HUES64 (cell line): Measurements from ENCODE around the gene NTSR2.

Experiments used
- H3K27ac ChIP-seq: 2 replicates; pipeline ENCODE4 v1.7.0; 2013; ENCODE audit warnings: low read depth, low read length, inconsistent platforms
- H3K27me3 ChIP-seq: 2 replicates; pipeline ENCODE4 v1.6.1; 2013; ENCODE audit warnings: mild to moderate bottlenecking, low read length; ENCODE audit not compliant: insufficient read depth
- H3K36me3 ChIP-seq: 2 replicates; pipeline ENCODE4 v1.6.1; 2013; ENCODE audit warnings: mild to moderate bottlenecking, low read length; ENCODE audit not compliant: insufficient read depth
- H3K4me1 ChIP-seq: 2 replicates; pipeline ENCODE4 v1.6.1; 2013; ENCODE audit warnings: mild to moderate bottlenecking, low read length, moderate library complexity; ENCODE audit not compliant: insufficient read depth
- H3K4me3 ChIP-seq: 2 replicates; pipeline ENCODE4 v1.5.1; 2013; ENCODE audit warnings: mild to moderate bottlenecking, low read length, moderate library complexity
- H3K9ac ChIP-seq: 2 replicates; pipeline ENCODE4 v1.6.1; 2013; ENCODE audit warnings: mild to moderate bottlenecking, low read depth, low read length
- H3K9me3 ChIP-seq: 2 replicates; pipeline ENCODE4 v1.6.1; 2013; ENCODE audit warnings: low read depth, low read length; ENCODE audit not compliant: insufficient read depth
- WGBS: fragments of 150-250, 120-280 bp; methylation state at CpG from one replicate; pipeline ENCODE4 v1.1.7; 2013; ENCODE audit warnings: missing lambda C conversion rate; 5-methylcytosine and 5-hydroxymethylcytosine counted together

The NTSR2 gene

DNA sequence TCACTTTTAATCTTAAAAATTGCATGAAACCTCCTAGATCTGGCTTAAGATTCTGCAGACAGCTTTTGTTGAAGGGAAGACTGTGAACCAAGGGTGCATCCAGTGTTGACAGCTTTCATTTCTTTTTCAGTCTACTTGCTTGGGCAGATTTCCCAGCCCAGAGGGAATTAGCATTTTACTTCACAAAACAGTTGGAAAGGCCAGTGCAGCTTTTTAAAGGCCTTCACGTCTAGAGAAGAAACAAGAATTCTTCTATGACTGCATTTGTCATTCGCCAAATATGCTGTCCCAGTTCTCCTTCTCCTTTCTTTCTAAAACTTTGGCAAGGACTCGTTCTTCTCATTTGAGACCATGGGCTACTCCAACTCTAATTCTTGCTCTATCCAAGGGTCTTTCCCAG lies 17.4 kb downstream of the NTSR2 start:
- H3K27ac ChIP-seq = no peak overlapping the region
- H3K36me3 ChIP-seq = no peaks in the 10 kb centered on the region
- no peak overlapping the region for H3K9ac ChIP-seq
- no peak overlapping the region for H3K4me3 ChIP-seq
- no peaks in the 10 kb centered on the region for H3K9me3 ChIP-seq
- no peaks in the 10 kb centered on the region for H3K27me3 ChIP-seq
- 87% methylated on average over 3 of the region's 3 CpGs for WGBS
- no peaks in the 10 kb centered on the region for H3K4me1 ChIP-seq

DNA sequence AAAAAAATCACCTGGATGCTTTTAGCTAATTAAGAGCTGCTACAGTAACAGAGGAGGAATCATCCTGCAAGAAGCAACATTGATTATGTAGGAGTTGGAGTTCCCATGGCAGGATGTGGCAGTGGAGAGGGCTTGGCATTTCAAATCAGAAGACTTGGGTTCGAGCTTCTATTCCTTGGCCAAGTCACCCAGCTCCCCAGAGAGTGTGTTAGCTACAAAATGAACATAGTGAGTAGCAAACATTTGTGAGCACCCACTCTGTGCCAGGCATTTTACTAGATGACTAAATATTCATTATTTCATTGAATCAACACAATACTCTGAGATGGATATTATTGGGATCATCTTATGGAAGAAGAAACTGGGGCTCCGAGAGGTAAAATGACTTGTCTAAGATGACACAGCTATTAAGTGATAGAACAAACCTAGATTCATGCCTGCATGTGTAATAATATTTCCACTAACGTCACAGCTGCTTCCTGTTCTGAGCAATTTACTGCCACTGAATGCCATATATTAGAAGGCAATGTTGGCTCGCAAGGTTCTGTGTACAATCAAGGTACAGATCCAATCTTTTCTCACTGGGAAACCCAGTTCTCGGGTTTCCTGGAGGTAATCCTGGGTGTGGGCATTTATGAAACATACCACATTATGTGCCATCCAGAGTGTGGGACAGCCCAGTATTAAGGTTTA lies 18.0 kb downstream of the NTSR2 start:
- no peak overlapping the region for H3K9ac ChIP-seq
- H3K9me3 ChIP-seq = no peaks in the 10 kb centered on the region
- no peak overlapping the region for H3K4me3 ChIP-seq
- 90% methylated on average over 5 of the region's 5 CpGs for WGBS
- no peaks in the 10 kb centered on the region for H3K27me3 ChIP-seq
- no peaks in the 10 kb centered on the region for H3K36me3 ChIP-seq
- no peaks in the 10 kb centered on the region for H3K4me1 ChIP-seq
- no peak overlapping the region for H3K27ac ChIP-seq

DNA sequence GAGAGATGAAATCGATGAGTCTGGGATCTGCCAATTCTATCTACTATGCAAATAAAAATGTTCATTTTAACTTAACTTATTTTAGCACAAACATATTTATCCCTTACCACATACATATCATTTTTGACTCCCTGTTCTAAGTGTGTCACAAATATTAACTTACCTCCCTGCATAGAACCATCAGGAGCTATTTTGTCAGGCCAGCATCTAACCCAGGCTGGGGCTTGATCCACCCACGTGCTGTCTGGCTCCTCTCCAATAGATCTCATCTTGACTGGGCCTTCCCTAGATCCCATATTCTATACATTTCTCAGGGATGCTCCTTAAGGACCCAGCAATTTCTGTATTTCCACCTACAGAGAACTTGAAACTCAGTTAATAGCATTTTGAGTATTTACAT lies 20.9 kb downstream of the NTSR2 start:
- 80% methylated on average over 2 of the region's 2 CpGs for WGBS
- Histone ChIP-seq H3K4me1 (no peaks in the 10 kb centered on the region), H3K4me3 (no peak overlapping the region), H3K27ac (no peak overlapping the region), H3K36me3 (no peaks in the 10 kb centered on the region), H3K9ac (no peak overlapping the region), H3K27me3 (no peaks in the 10 kb centered on the region), H3K9me3 (no peaks in the 10 kb centered on the region)

DNA sequence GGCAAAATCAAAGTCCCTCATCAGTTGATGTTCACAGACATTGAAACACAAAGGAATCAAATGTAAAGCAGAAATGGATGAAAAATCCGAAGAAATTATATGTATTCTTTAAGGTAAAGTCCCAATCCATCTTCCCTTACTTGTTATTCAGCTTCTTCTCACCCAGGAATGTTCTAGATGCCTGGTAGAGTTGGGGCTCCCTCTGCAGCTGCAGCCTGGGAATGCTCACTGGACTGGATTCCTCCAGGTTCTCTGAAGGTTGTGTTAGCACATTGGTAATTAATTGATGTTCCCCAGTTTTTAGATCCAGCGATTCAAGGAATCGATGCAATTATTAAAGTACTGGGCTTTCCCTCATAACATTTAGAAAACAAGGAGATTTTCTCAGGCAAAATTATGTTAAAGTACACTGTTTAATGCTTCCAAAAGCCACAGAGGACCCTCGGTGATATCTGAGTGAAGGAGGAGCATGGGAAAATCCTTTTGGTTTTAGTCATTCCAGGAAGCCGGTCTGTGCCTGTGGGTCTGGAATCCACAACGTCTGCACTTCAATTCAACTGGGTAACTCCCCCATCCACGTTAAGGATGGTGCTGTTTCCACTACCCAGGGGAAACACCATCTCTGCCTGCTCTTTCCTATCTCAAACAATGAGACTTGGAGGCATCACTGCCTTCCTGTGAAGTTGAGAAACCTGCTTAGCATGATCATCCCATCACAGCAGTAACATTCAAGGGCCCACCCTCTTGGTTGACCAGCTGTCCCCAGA lies 22.0 kb downstream of the NTSR2 start:
- H3K9ac ChIP-seq = no peak overlapping the region
- no peak overlapping the region for H3K4me3 ChIP-seq
- H3K4me1 ChIP-seq = no peaks in the 10 kb centered on the region
- WGBS = 70% methylated on average over 6 of the region's 7 CpGs
- H3K9me3 ChIP-seq = no peaks in the 10 kb centered on the region
- H3K27ac ChIP-seq = no peak overlapping the region
- H3K36me3 ChIP-seq = peaks cover 4% of the 10 kb centered on the region
- no peaks in the 10 kb centered on the region for H3K27me3 ChIP-seq

DNA sequence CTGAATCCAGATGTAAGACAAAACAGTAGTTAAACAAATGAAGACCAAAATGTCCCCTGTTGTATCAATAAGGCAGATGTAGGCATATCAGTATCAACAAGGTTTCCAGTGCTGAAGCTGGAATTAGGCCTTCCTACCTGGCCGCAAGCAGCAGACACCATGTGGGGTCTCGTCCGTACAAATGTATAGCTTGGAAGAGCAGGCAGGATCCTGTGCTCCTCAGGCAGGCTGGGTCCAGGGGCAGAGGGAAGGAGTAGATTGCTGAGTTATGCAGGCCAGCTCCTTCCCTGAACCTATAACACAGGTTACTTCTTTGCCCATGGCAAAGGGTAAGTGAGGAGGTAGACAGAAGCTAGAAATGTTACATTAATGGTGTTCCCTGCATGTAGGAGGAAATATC lies 23.5 kb downstream of the NTSR2 start:
- WGBS = 90% methylated on average over 3 of the region's 3 CpGs
- Histone ChIP-seq H3K27me3 (no peaks in the 10 kb centered on the region), H3K9ac (no peak overlapping the region), H3K4me3 (no peak overlapping the region), H3K9me3 (no peaks in the 10 kb centered on the region), H3K36me3 (peaks cover 13% of the 10 kb centered on the region), H3K27ac (no peak overlapping the region), H3K4me1 (no peaks in the 10 kb centered on the region)

DNA sequence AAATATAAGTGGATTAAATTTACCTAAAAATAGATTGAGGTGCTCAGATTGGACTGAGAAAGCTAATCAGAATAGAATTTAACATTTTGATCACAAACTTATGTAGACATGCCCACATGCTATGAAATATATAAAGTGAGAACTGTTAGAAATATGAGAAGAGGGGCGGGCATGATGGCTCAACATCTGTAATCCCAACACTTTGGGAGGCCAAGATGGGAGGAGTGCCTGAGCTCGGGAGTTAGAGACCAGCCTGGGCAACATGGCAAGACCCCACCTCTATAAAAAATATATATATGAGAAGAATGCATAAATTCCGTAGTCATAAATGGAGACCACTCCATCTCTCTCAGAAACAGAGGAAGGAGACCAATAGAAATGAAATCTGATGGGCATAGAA lies 25.7 kb downstream of the NTSR2 start:
- Histone ChIP-seq H3K27me3 (no peaks in the 10 kb centered on the region), H3K9ac (no peak overlapping the region), H3K36me3 (peaks cover 32% of the 10 kb centered on the region), H3K27ac (no peak overlapping the region), H3K4me1 (no peaks in the 10 kb centered on the region), H3K4me3 (no peak overlapping the region), H3K9me3 (no peaks in the 10 kb centered on the region)
- WGBS = 82% methylated on average over 1 of the region's 3 CpGs

DNA sequence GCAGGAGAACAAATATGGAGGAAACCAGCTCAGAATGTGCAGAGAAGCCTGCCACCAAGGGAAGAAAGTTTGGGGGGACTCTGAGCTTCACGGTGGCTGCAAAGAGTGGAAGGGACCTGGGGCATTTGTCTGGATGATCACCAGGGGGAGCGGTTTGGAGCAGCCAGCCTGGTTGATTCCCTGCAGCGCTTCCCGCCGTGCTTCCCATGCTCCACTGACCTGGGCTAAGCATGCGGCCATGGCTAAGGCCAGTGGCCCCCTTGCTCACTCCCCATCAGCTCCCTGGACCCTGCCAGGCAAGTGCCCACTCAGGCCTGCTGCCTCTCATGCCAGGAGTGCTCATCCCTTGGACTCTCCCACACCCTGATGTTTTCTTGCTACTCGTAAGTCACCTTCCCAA lies 27.0 kb downstream of the NTSR2 start:
- peaks cover 41% of the 10 kb centered on the region for H3K36me3 ChIP-seq
- H3K4me3 ChIP-seq = no peak overlapping the region
- no peaks in the 10 kb centered on the region for H3K27me3 ChIP-seq
- no peaks in the 10 kb centered on the region for H3K9me3 ChIP-seq
- no peak overlapping the region for H3K9ac ChIP-seq
- H3K27ac ChIP-seq = no peak overlapping the region
- no peaks in the 10 kb centered on the region for H3K4me1 ChIP-seq
- WGBS = 91% methylated on average over 7 of the region's 7 CpGs

DNA sequence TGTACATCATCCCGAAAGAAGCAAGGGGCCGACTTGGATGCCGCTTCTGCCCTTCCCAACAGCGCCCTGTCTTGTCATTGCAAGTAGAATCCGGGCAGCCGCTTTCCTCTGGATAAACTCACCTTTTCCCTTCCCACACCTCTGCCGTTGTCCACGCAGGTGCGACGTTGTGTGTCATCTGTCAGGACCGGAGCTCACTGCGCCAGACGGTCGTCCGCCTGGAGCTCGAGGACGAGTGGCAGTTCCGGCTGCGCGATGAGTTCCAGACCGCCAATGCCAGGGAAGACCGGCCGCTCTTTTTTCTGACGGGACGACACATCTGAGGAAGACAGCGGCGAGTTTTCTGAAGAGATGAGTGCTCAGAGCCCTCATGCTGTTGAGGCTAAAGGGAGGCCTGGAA lies 29.9 kb downstream of the NTSR2 start:
- WGBS = 96% methylated on average over 27 of the region's 27 CpGs
- Histone ChIP-seq H3K27me3 (no peaks in the 10 kb centered on the region), H3K4me1 (no peaks in the 10 kb centered on the region), H3K9me3 (no peaks in the 10 kb centered on the region), H3K27ac (no peak overlapping the region), H3K36me3 (peaks cover 52% of the 10 kb centered on the region), H3K9ac (no peak overlapping the region), H3K4me3 (no peak overlapping the region)

DNA sequence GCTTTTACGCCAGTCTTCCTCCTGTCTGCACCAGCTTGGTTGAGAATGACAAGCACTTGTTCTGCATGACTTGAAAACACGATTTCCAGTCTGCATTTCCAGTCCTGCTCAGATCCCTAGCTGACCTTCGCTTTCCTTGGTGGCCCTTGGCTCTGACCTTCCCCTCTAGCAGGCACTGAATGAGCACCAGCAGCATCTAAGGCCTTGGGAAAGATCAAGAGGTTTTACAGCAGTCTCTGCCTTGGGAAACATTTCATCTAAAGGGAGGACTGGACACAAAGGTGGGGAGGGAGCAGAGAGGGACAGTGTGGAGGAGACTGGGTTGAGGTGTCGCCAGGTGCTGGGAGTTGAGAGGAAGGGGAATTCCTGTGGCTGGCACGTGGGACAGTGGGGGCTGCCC lies 30.5 kb downstream of the NTSR2 start:
- Histone ChIP-seq H3K4me1 (no peaks in the 10 kb centered on the region), H3K4me3 (no peak overlapping the region), H3K27me3 (no peaks in the 10 kb centered on the region), H3K9me3 (no peaks in the 10 kb centered on the region), H3K36me3 (peaks cover 58% of the 10 kb centered on the region), H3K9ac (no peak overlapping the region), H3K27ac (no peak overlapping the region)
- WGBS = 88% methylated on average over 5 of the region's 5 CpGs

DNA sequence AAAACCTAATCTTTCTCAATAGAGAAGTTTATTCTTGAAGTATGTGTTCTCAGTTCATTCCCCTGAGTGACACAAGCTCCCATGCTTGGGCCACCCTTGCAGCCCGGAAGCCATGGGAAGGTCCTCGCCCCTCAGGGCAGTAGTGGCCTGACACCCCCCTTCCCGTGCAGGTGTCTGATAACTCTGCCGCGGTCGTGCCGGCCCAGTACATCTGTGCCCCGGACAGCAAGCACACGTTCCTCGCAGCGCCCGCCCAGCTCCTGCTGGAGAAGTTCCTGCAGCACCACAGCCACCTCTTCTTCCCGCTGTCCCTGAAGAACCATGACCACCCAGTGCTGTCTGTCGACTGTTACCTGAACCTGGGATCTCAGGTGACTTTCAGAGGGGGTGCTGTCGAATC lies 32.4 kb downstream of the NTSR2 start:
- no peaks in the 10 kb centered on the region for H3K9me3 ChIP-seq
- H3K27ac ChIP-seq = no peak overlapping the region
- H3K4me3 ChIP-seq = no peak overlapping the region
- H3K27me3 ChIP-seq = no peaks in the 10 kb centered on the region
- H3K36me3 ChIP-seq = peaks cover 66% of the 10 kb centered on the region
- no peak overlapping the region for H3K9ac ChIP-seq
- no peaks in the 10 kb centered on the region for H3K4me1 ChIP-seq
- 95% methylated on average over 15 of the region's 15 CpGs for WGBS

DNA sequence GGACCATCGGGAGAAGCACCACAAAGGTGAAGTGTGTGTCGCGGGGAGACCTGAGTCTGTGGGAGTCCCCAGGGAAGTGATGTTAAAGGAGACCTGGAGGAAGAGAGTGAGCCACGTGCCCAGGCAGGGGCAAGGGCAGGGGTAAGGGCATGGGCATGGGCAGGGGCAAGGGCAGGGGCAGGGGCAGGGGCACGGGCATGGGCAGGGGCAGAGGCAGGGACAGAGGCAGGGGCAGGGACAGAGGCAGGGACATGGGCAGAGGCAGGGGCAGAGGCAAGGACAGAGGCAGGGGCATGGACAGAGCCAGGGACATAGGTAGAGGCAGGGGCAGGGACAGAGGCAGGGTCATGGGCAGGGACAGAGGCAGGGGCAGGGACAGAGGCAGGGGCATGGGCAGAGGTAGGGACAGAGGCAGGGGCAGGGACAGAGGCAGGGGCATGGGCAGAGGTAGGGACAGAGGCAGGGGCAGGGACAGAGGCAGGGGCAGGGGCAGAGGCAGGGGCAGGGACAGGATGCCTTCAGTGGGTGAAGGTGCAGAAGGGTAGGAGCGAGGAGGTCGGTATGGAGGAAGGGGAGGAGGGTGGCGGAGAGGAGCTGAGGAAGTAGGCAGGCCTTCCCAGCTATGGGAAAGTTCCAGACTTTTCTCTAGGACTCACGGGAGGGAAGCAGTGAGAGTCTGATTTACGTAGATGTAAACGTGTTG lies 33.3 kb downstream of the NTSR2 start:
- 81% methylated on average over 11 of the region's 11 CpGs for WGBS
- Histone ChIP-seq H3K4me1 (no peaks in the 10 kb centered on the region), H3K27me3 (no peaks in the 10 kb centered on the region), H3K9ac (no peak overlapping the region), H3K27ac (no peak overlapping the region), H3K4me3 (no peak overlapping the region), H3K36me3 (peaks cover 68% of the 10 kb centered on the region), H3K9me3 (no peaks in the 10 kb centered on the region)
